GM12878 (cell line): ENCODE data around the gene CNOT10. TPM values are rescaled to one million over a fixed set of nuclear protein-coding genes. Genes with fewer than 3 reads are reported as not detected.

Experiments
- ATAC-seq: fragments of 200-7000 bp; cut with Tn5 transposase; 3 replicates; pipeline ENCODE4 v1.9.1; 2020; ENCODE audit warnings: mild to moderate bottlenecking, moderate library complexity
- BruUV-seq: library from RNA; stranded (reverse); fragments of 400-500 nt; replicated peaks from 2 replicates; lab custom pipeline; 2021; lab: Mats Ljungman, UMichigan
- CTCF ChIA-PET: fragments of 300-600 bp; sonication (Branson Sonifier 250); formaldehyde crosslinking; extraction: SDS; loops from one replicate; lab custom pipeline; 2021; ENCODE audit warnings: inconsistent platforms; lab: Yijun Ruan, JAX
- POLR2A ChIA-PET: fragments of 350-600 bp; formaldehyde crosslinking; extraction: SDS; loops from one replicate; lab custom pipeline; 2021; ENCODE audit warnings: inconsistent platforms; lab: Charles Lee
- RAD21 ChIA-PET: fragments of 300-600 bp; sonication (Branson Sonifier 250); formaldehyde crosslinking; loops from one replicate; lab custom pipeline; 2023; ENCODE audit warnings: antibody characterized with exemption; ENCODE audit not compliant: unreplicated experiment; lab: Charles Lee
- SMC1A ChIA-PET: fragments of 300-600 bp; sonication (Branson Sonifier 250); formaldehyde crosslinking; loops from one replicate; lab custom pipeline; 2023; ENCODE audit not compliant: unreplicated experiment, uncharacterized antibody; lab: Charles Lee
- DNase-seq: peaks from one replicate; pipeline ENCODE4 v3.0.0-alpha.2; 2011; ENCODE audit warnings: low read depth, low spot score
- FAIRE-seq: peaks from 3 replicates; lab custom pipeline; 2011; peaks lifted over from hg19 to GRCh38; lab: Jason Lieb, UNC
- H2AFZ ChIP-seq: 2 replicates; pipeline ENCODE4 v1.6.0; 2011; ENCODE audit warnings: low read depth, low read length, control low read depth; ENCODE audit not compliant: control insufficient read depth
- H3K27ac ChIP-seq: 2 replicates; pipeline ENCODE4 v1.5.1; 2011; ENCODE audit warnings: control low read depth; ENCODE audit not compliant: control insufficient read depth, insufficient read depth
- H3K27me3 ChIP-seq, 2 experiments: replicated peaks in 1 of 2; 2 replicates each; pipeline versions ENCODE4 v1.6.0 to v1.6.1; 2011; ENCODE audit warnings: low read length in 1 of 2; ENCODE audit not compliant: control insufficient read depth in 2 of 2, insufficient read depth in 2 of 2
- H3K36me3 ChIP-seq, 2 experiments: 2 replicates each; pipeline ENCODE4 v1.5.1; 2011; ENCODE audit warnings: low read length in 1 of 2; ENCODE audit not compliant: control insufficient read depth in 2 of 2, insufficient read depth in 2 of 2
- H3K4me1 ChIP-seq: 2 replicates; pipeline ENCODE4 v1.6.1; 2011; ENCODE audit warnings: mild to moderate bottlenecking, low read length, moderate library complexity, mixed read lengths; ENCODE audit not compliant: control insufficient read depth, insufficient read depth
- H3K4me2 ChIP-seq: 2 replicates; pipeline ENCODE4 v1.6.0; 2011; ENCODE audit warnings: control low read depth; ENCODE audit not compliant: control insufficient read depth, insufficient read depth
- H3K4me3 ChIP-seq: fragments of 200-600 bp; sonication (generic); 2 replicates; pipeline ENCODE4 v1.5.1; 2016
- H3K79me2 ChIP-seq: 2 replicates; pipeline ENCODE4 v1.6.0; 2011; ENCODE audit warnings: low read length; ENCODE audit not compliant: control insufficient read depth, insufficient read depth
- H3K9ac ChIP-seq: 2 replicates; pipeline ENCODE4 v1.8.0; 2011; ENCODE audit warnings: low read length, control low read depth, mixed read lengths; ENCODE audit not compliant: control insufficient read depth, insufficient read depth
- H3K9me3 ChIP-seq: replicated peaks from 3 replicates; pipeline ENCODE4 v1.5.1; 2011; ENCODE audit warnings: mild to moderate bottlenecking, low read length; ENCODE audit not compliant: control insufficient read depth, insufficient read depth
- H4K20me1 ChIP-seq: 2 replicates; pipeline ENCODE4 v1.6.0; 2011; ENCODE audit not compliant: control insufficient read depth, insufficient read depth
- ATF7 ChIP-seq: fragments of 450-650 bp; IDR thresholded peaks from 2 replicates; pipeline ENCODE4 v1.6.1; 2016; ENCODE audit warnings: low read depth, mild to moderate bottlenecking
- CREM ChIP-seq: IDR thresholded peaks from 2 replicates; pipeline ENCODE4 v1.6.1; 2014; ENCODE audit warnings: antibody characterized with exemption, low read depth
- NR2C2 ChIP-seq: IDR thresholded peaks from 2 replicates; pipeline ENCODE4 v1.6.1; 2011; ENCODE audit warnings: borderline replicate concordance, low read depth; ENCODE audit not compliant: control insufficient read depth, insufficient read length
- SUPT20H ChIP-seq: IDR thresholded peaks from 2 replicates; pipeline ENCODE4 v1.6.1; 2011; ENCODE audit warnings: low read depth, mild to moderate bottlenecking, low read length, moderate library complexity, borderline replicate concordance; ENCODE audit not compliant: control insufficient read depth
- SUZ12 ChIP-seq: fragments of 200-600 bp; sonication (generic); IDR thresholded peaks from one replicate; pipeline ENCODE4 v1.6.1; 2018; ENCODE audit warnings: antibody characterized with exemption, mild to moderate bottlenecking; ENCODE audit not compliant: unreplicated experiment
- TBL1XR1 ChIP-seq: IDR thresholded peaks from 2 replicates; pipeline ENCODE4 v1.6.1; 2012; ENCODE audit warnings: low read depth, low read length, improper control_type of control experiment
- ZBED1 ChIP-seq: IDR thresholded peaks from 2 replicates; pipeline ENCODE4 v1.6.1; 2016; ENCODE audit warnings: borderline replicate concordance
- ZBTB33 ChIP-seq: fragments of 450-650 bp; IDR thresholded peaks from 2 replicates; pipeline ENCODE4 v1.6.1; 2017; ENCODE audit warnings: mild to moderate bottlenecking
- WGBS: methylation state at CpG from one replicate; pipeline ENCODE4 v1.1.6; 2016; ENCODE audit warnings: low lambda C conversion rate; ENCODE audit not compliant: insufficient replicate concordance, insufficient coverage; ENCODE audit errors: missing lambda C conversion rate; 5-methylcytosine and 5-hydroxymethylcytosine counted together
- in situ Hi-C: fragments of 300-500 bp; cut with MboI; formaldehyde crosslinking; loops from 9 replicates; pipeline ENCODE4 v1.14.3; 2018; ENCODE audit warnings: mixed read lengths
- intact Hi-C: fragments of 100-400 bp; cut with micrococcal nuclease; formaldehyde crosslinking; loops from one replicate; pipeline ENCODE4 v1.14.2; 2022; ENCODE audit not compliant: unreplicated experiment
- polyA plus RNA-seq, 11 experiments: library from polyadenylated mRNA; depleted of rRNA in 4 of 11; unstranded in 6 of 11; stranded (reverse) in 5 of 11; fragments of >200 nt; fragmentation: Nextera tagmentation in 4 of 11; fragmentation: Illumina TruSeq in 1 of 11; extraction: Ambion mirVana in 4 of 11; extraction: Trizol in 1 of 11; gene quantifications; 1 replicate in 1 of 11; 2 replicates in 10 of 11; pipeline versions ENCODE4 v1.2.1 to v1.2.3, GENCODE V29; 2011 to 2016; ENCODE audit warnings: inconsistent platforms in 2 of 11, missing spikeins in 2 of 11, low read depth in 1 of 11
- total RNA-seq, 4 experiments: library from RNA; depleted of rRNA in 3 of 4; stranded (reverse); fragments of >200 nt in 3 of 4; fragmentation: Illumina TruSeq in 1 of 4; extraction: Trizol in 1 of 4; gene quantifications; 2 replicates each; pipeline versions ENCODE4 v1.2.1 to v1.2.3, GENCODE V29; 2013 to 2021
- TF ChIP-seq, protein P1 (sequence below): fragments of 150-350 bp; IDR thresholded peaks from 2 replicates; pipeline ENCODE4 v1.6.1; 2014; ENCODE audit warnings: mild to moderate bottlenecking, low read depth, low read length

Gene CNOT10
- total and polyA plus RNA-seq, 10 of the 15 experiments (the other 5 are each of a cell fraction or from before 2014, with no cell fraction given), result 18.2 to 51.9 (median 45.5) TPM

- no peak for TF ChIP-seq CREM
- no peak for TF ChIP-seq SUZ12
These were observed 41.2 kb upstream of the CNOT10 start for GRCh38 chr3:32643816-32644215.

GRCh38 chr3:32644380-32644779 lies 40.6 kb upstream of the CNOT10 start:
- Histone ChIP-seq H3K27me3 (no peaks in the 10 kb centered on the region; a peak in 1 of 4 replicates), H3K79me2 (no peaks in the 10 kb centered on the region), H3K36me3 (no peaks in the 10 kb centered on the region), H3K4me3 (no peak overlapping the region), H3K27ac (no peak overlapping the region), H3K4me2 (no peak overlapping the region), H4K20me1 (no peaks in the 10 kb centered on the region), H2AFZ (no peak overlapping the region), H3K9me3 (no peaks in the 10 kb centered on the region), H3K9ac (no peak overlapping the region), H3K4me1 (no peaks in the 10 kb centered on the region)
- ChIA-PET CTCF (interaction anchor here (0.9 kb wide), 1 partner anchor 135 kb away, joined by 3 read pairs; no protein-coding TSS in a partner anchor), POLR2A (no interaction called here), RAD21 (no interaction called here), SMC1A (no interaction called here)
- no TSS peak for BruUV-seq
- FAIRE-seq (no peak), DNase-seq (no peak), ATAC-seq (no peak)
- in situ Hi-C loops, result no loop called here
- intact Hi-C loops, result loop anchor here (10.0 kb wide), 1 partner anchor 350 kb away; no protein-coding TSS in a partner anchor
- TF ChIP-seq, protein P1, sequence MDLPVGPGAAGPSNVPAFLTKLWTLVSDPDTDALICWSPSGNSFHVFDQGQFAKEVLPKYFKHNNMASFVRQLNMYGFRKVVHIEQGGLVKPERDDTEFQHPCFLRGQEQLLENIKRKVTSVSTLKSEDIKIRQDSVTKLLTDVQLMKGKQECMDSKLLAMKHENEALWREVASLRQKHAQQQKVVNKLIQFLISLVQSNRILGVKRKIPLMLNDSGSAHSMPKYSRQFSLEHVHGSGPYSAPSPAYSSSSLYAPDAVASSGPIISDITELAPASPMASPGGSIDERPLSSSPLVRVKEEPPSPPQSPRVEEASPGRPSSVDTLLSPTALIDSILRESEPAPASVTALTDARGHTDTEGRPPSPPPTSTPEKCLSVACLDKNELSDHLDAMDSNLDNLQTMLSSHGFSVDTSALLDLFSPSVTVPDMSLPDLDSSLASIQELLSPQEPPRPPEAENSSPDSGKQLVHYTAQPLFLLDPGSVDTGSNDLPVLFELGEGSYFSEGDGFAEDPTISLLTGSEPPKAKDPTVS, result no peak
- TF ChIP-seq NR2C2, result no peak
- TF ChIP-seq TBL1XR1, result no peak
- no peak for TF ChIP-seq CREM
- no peak for TF ChIP-seq ZBED1
- TF ChIP-seq ZBTB33, result no peak
- no peak for TF ChIP-seq ATF7
- no peak for TF ChIP-seq SUPT20H

More at GRCh38 chr3:32643816-32644215, 41.2 kb upstream of the CNOT10 start:
- ChIA-PET SMC1A (interaction anchor here (1.1 kb wide), 1 partner anchor 17 kb away, joined by 3 read pairs; no protein-coding TSS in a partner anchor), POLR2A (no interaction called here), CTCF (interaction anchor here (0.9 to 1.0 kb wide), 2 partner anchors 134 to 290 kb away, joined by 3 to 4 read pairs; no protein-coding TSS in a partner anchor), RAD21 (no interaction called here)
- no peaks in the 10 kb centered on the region; a peak in 1 of 4 replicates for H3K27me3 ChIP-seq
- no peaks in the 10 kb centered on the region for H3K79me2 ChIP-seq
- H3K27ac ChIP-seq, result no peak overlapping the region
- intact Hi-C loops (loop anchor here (10.0 kb wide), 1 partner anchor 349 kb away; no protein-coding TSS in a partner anchor), in situ Hi-C loops (no loop called here)
- no peaks in the 10 kb centered on the region for H3K4me1 ChIP-seq
- no peak overlapping the region for H3K4me2 ChIP-seq
- WGBS, result 30% methylated on average over 4 of the region's 4 CpGs
- no peaks in the 10 kb centered on the region for H4K20me1 ChIP-seq
- H3K9me3 ChIP-seq, result no peaks in the 10 kb centered on the region
- FAIRE-seq (no peak), DNase-seq (no peak), ATAC-seq (no peak)
- H3K36me3 ChIP-seq, result no peaks in the 10 kb centered on the region
- no peak overlapping the region for H3K4me3 ChIP-seq
- BruUV-seq, result no TSS peak
- H3K9ac ChIP-seq, result no peak overlapping the region
- no peak overlapping the region for H2AFZ ChIP-seq
